GM19372 (cell line): ENCODE data around the gene GARIN3.
A peak's percentile ranks its signal among the peaks of the same experiment; 100 is the strongest.

Experiments
- ATAC-seq: cut with Tn5 transposase; IDR thresholded peaks from one replicate; pipeline ENCODE4 v1.9.1; 2021; ENCODE audit warnings: mild to moderate bottlenecking, low read depth, moderate library complexity; ENCODE audit not compliant: unreplicated experiment

GARIN3 gene

DNA sequence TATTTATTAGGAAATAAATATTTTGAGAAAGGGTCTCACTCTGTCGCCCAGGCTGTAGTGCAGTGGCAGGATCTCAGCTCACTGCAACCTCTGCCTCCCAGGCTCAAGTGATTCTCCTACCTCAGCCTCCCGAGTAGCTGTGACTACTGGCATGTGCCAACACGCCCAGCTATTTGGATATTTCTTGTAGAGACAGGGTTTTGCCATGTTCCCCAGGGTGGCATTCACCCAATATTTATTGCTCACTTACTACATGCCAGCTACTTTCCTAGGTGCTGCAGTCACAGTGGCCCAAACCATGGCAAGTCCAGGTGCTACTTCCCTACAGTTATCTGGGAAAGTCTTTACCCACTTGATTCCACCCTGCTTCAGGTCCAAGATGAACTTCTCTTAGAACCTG lies 15.1 kb downstream of the GARIN3 start:
- ATAC-seq: no peak

GRCh38 chr5:157148734-157149615 lies 17.1 kb downstream of the GARIN3 start:
- ATAC-seq: peak; percentile 71

DNA sequence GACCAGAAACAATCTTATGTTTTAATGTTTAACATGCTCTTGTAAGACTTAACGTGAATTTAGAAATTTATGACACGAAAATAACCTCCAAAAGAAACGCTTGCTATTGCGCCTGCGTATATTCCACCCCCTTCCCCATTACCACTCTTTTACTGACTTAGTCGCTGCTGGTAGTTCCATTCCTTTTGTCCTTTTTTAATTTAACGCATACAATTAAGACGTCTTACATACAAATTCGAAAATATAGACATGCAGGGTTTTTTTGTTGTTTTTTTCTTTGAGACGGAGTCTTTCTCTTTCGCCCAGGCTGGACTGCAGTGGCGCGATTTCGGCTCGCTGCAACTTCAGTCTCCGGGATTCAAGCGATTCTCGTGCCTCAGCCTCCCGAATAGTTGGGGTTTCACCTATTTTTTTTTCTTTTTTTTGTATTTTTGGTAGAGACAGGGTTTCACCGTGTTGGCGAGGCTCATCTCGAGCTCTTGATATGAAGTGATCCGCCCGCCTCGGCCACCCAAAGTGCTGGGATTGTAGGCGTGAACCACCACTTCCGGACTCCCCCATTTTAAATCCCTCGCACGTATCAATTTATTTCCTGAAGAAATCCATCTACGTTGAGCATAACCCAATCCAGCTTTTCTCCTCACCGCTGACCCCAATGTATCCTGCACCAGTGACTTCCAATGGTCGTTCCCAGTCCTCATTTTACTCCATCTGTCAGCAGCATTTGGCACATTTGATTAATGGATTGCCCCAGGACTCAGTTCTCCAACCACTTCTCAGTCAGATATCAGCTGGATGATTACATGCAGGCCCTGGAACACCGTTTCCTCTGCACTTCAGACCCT lies 22.7 kb downstream of the GARIN3 start:
- ATAC-seq: peak; percentile 39

DNA sequence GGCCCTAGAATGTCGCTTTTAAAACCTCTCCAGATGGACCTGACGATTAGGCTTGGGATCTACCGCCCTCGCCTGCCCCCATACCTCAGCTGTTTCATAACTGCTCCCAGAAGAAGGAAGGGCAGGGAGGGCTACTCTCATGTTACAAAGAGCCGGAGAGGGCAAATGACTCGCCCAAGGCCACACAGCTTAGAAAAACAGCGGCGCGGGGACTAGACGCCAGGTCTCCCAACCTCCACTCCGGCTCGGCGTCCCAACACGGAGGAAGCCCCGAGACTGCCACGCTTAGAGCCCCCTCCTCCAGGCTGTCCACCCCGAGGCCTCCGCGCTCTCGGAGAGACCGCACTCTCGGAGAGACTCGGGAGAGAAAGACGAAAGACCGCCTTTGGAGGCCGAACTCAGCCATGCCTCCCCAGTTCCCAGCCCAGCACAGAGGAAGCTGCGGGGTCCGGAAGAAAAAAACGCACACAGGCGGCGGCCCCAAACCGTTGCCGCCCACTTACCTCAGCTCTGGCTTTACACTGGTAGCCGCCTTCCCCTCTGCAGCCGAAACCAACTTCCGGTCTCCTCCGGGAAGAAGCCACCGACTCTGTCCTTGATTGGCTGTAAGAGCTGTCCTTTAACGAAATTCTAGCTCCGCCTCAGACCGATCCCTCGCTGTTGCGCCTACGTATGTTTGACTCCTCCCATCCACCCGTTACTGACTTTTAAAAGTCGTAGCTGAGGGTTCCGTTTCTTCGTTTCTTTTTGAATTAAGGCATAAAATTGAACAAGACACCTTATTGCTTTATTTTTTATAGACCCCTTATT lies 23.5 kb downstream of the GARIN3 start, which contains the start of gene MED7:
MED7 (minus strand) TSS at position 549 of the 810 bp plus-strand sequence. CDS start 3,434 bp downstream, outside the sequence.
- peak; percentile 99 for ATAC-seq

DNA sequence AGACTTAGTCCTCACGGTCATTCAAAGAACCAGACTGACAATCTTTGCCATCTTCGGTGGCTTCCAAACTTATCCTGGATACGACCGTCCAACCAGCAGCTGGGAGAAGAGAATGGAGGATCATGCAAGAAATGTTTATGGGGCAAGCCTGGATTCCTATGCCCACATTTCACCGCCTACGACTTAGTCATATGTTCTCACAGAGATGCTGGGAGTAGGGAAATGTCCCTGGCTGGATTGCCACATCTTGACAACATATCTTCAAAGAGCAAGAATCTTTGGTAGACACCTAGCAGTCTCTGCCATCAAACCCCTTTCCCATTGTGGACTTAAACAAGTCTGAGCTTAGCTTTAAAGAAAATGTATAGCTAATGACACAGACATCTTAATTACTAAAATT lies 28.4 kb downstream of the GARIN3 start:
- ATAC-seq: no peak

DNA sequence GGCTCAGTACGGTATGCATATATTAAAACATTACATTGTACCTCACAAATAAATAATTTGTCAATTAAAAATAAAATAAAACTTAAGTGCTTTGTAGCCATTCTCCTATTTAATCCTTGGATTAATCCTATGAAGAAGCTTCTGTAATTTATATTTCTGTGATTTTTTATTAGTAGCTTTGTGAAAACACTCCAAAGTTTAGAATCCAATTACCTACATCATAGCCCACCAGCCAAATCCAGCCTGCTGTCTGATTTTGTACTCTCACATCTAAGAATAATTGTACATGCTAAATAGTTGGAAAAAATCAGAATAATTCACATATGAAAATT lies 33.8 kb downstream of the GARIN3 start:
- ATAC-seq: no peak

- no peak for ATAC-seq
These were observed 35.1 kb downstream of the GARIN3 start for GRCh38 chr5:157130925-157131324.

- no peak for ATAC-seq
These were observed 44.4 kb downstream of the GARIN3 start for GRCh38 chr5:157121709-157122108.

GRCh38 chr5:157120102-157120501 lies 46.0 kb downstream of the GARIN3 start:
- ATAC-seq: no peak

- no peak for ATAC-seq
These were observed 49.5 kb downstream of the GARIN3 start for GRCh38 chr5:157116483-157116954.

GRCh38 chr5:157115502-157115901 lies 50.6 kb downstream of the GARIN3 start:
- no peak for ATAC-seq

DNA sequence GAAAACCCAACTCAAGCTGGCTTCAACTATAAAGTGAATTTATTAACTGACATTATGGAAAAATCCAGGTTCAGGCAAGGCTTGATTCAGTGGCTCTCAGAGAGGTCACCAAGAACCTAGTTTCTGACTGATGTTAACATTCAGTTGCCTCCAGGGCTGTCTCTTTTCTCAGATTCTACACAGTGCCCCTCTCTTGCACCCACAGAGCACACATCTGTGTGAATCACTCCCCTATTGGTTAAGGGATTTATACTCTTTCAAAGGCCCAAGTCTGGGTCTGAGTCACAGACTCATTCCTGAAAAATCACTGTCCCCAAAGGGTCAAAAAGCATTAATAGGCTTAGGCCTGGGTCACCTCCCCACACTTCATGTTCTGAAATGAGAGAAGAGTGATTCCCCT lies 51.1 kb downstream of the GARIN3 start:
- no peak for ATAC-seq

DNA sequence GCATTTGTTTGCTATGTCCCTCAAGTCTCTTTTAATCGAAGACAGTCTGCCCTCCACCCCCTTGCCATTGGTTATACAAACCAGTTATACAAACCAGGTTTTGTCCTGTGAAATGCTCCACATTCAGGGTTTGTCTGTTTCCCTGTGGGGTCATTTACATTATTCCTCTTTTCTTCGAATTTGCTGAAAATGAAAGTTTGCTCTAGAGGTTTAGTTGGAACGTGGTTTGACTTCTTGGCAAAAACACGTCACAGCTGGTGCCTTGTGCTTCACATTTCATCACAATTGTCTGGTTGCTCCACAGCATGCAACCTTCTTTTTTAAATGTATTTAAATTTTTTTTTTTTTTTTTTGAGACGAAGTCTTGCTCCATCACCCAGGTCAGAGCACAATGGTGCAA lies 53.1 kb downstream of the GARIN3 start:
- ATAC-seq: no peak
